ENCODE measurements around the gene ARL14. TPM values are rescaled to one million over a fixed set of nuclear protein-coding genes. Genes with fewer than 3 reads are reported as not detected.

ARL14 gene
- total and polyA plus RNA-seq, 2 donors (not counting 3 experiments of a cell fraction or from before 2014, with no cell fraction given) = not detected

DNA sequence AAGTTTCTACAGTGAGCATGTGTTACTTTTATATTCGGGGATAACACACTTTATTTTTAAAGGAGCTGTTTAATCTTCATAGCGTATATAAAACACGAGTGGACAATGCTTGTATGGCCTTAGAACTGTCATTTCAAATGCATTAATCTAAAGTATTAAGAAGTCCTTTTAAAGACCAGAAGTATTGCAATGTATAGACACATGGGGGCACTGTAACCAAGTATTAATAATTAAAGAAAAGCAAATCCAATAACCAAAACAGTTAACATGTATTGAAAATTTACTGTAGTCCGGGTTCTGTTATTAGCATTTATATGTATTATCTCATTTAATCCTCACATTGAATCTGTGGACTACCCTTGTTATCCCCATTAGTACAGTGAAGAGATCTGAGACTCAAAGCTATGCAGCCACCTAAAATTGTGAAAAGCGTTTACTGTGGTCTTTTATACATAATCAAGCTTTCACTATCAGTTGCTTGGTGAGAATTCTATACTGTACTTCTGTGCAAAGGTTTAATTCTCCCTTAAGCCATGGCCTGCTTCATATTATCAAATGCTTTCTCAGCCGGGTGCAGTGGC is 10.1 kb downstream of the ARL14 start:
- Histone ChIP-seq H3K9me3 (replicated peaks; ENCODE audit: control insufficient read depth, insufficient read depth, low read length) (no peaks in the 10 kb centered on the region), H3K4me1 (ENCODE audit: control insufficient read depth, extremely low read depth, insufficient read depth, low read length) (no peaks in the 10 kb centered on the region), H3K4me2 (ENCODE audit: insufficient read depth, low read length) (no peak overlapping the region), H3K36me3 (ENCODE audit: control insufficient read depth in 2 of 2, extremely low read depth in 1 of 2, insufficient read depth in 2 of 2, low read length in 2 of 2) (no peaks in the 10 kb centered on the region), H3K27ac (ENCODE audit: insufficient read depth, low read depth, low read length) (no peak overlapping the region), H3K27me3 (ENCODE audit: control insufficient read depth in 2 of 2, insufficient read depth in 2 of 2, low read length in 2 of 2) (no peaks in the 10 kb centered on the region), H4K20me1 (replicated peaks; ENCODE audit: control insufficient read depth, extremely low read depth, insufficient read depth, low read length) (no peaks in the 10 kb centered on the region), H2AFZ (ENCODE audit: low read depth, low read length) (no peak overlapping the region), H3K4me3 (replicated peaks in 1 of 3; ENCODE audit: insufficient read depth in 1 of 3, low read depth in 1 of 3, low read length in 3 of 3) (no peak overlapping the region), H3K9ac (replicated peaks; ENCODE audit: extremely low read depth, insufficient read depth, low read length) (no peak overlapping the region), H3K9me1 (replicated peaks; ENCODE audit: control insufficient read depth, extremely low read depth, insufficient read depth, low read length) (no peaks in the 10 kb centered on the region), H3K79me2 (ENCODE audit: control insufficient read depth, insufficient read depth, low read length) (no peaks in the 10 kb centered on the region)
- intact Hi-C loops (cut with micrococcal nuclease) = loop anchor here (1.0 to 5.0 kb wide), 2 partner anchors 255 to 735 kb away; no protein-coding TSS in a partner anchor
- peak; percentile 39 for DNase-seq (ENCODE audit: low read depth, low spot score)
- CTCF ChIA-PET = interaction anchor here (0.6 to 3.9 kb wide), 19 partner anchors 8 to 587 kb away, joined by 3 to 37 read pairs (median 4); no protein-coding TSS in a partner anchor
- TF ChIP-seq, protein P1, sequence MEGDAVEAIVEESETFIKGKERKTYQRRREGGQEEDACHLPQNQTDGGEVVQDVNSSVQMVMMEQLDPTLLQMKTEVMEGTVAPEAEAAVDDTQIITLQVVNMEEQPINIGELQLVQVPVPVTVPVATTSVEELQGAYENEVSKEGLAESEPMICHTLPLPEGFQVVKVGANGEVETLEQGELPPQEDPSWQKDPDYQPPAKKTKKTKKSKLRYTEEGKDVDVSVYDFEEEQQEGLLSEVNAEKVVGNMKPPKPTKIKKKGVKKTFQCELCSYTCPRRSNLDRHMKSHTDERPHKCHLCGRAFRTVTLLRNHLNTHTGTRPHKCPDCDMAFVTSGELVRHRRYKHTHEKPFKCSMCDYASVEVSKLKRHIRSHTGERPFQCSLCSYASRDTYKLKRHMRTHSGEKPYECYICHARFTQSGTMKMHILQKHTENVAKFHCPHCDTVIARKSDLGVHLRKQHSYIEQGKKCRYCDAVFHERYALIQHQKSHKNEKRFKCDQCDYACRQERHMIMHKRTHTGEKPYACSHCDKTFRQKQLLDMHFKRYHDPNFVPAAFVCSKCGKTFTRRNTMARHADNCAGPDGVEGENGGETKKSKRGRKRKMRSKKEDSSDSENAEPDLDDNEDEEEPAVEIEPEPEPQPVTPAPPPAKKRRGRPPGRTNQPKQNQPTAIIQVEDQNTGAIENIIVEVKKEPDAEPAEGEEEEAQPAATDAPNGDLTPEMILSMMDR (IDR thresholded peaks at IDR 0.05; ENCODE audit: extremely low read depth in 1 of 2, insufficient read depth in 1 of 2, low read depth in 1 of 2, low read length in 2 of 2) = peak; percentile 16 to 18
- TF ChIP-seq, protein P2, sequence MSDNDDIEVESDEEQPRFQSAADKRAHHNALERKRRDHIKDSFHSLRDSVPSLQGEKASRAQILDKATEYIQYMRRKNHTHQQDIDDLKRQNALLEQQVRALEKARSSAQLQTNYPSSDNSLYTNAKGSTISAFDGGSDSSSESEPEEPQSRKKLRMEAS (IDR thresholded peaks at IDR 0.05; ENCODE audit: insufficient read depth, insufficient read length) = no peak
- POLR2A ChIA-PET = no interaction called here
- no TSS peak for BruUV-seq (replicated peaks)
- FAIRE-seq = no peak
- dilution Hi-C loops (cut with MboI; ENCODE audit: extremely low pct_ligation_motif_present, low sequenced_read_pairs) = no loop called here

DNA sequence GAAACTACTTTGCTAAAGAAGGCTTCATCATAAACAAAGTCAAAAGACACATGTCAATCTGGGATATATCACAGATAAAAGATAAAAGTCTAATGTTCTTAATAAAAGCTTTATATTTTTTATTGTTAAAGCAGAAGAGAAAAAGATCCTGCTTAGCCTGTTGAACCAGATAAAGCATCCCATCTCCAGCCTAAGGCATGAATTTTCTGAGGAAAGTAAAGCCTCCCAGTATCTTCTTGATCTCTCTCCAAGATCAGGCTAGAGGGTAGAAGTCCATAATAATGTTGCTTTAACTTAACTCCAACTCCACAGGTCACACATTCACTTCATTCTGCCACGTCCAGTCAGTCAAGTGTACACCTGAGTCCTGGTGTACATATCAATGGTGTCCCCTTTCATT is 14.2 kb downstream of the ARL14 start:
- Histone ChIP-seq H4K20me1 (replicated peaks; ENCODE audit: control insufficient read depth, extremely low read depth, insufficient read depth, low read length) (no peaks in the 10 kb centered on the region), H3K4me1 (ENCODE audit: control insufficient read depth, extremely low read depth, insufficient read depth, low read length) (no peaks in the 10 kb centered on the region), H3K36me3 (ENCODE audit: control insufficient read depth in 2 of 2, extremely low read depth in 1 of 2, insufficient read depth in 2 of 2, low read length in 2 of 2) (no peaks in the 10 kb centered on the region), H3K9me3 (replicated peaks; ENCODE audit: control insufficient read depth, insufficient read depth, low read length) (no peaks in the 10 kb centered on the region), H3K9ac (replicated peaks; ENCODE audit: extremely low read depth, insufficient read depth, low read length) (no peak overlapping the region), H2AFZ (ENCODE audit: low read depth, low read length) (no peak overlapping the region), H3K27ac (ENCODE audit: insufficient read depth, low read depth, low read length) (no peak overlapping the region), H3K4me2 (ENCODE audit: insufficient read depth, low read length) (no peak overlapping the region), H3K4me3 (replicated peaks in 1 of 3; ENCODE audit: insufficient read depth in 1 of 3, low read depth in 1 of 3, low read length in 3 of 3) (no peak overlapping the region), H3K79me2 (ENCODE audit: control insufficient read depth, insufficient read depth, low read length) (no peaks in the 10 kb centered on the region), H3K9me1 (replicated peaks; ENCODE audit: control insufficient read depth, extremely low read depth, insufficient read depth, low read length) (no peaks in the 10 kb centered on the region), H3K27me3 (ENCODE audit: control insufficient read depth in 2 of 2, insufficient read depth in 2 of 2, low read length in 2 of 2) (no peaks in the 10 kb centered on the region)
- DNase-seq (ENCODE audit: low read depth, low spot score) (no peak), FAIRE-seq (no peak)
- intact Hi-C loops (cut with micrococcal nuclease) (no loop called here), dilution Hi-C loops (cut with MboI; ENCODE audit: extremely low pct_ligation_motif_present, low sequenced_read_pairs) (no loop called here)
- TF ChIP-seq, protein P1 (IDR thresholded peaks at IDR 0.05; ENCODE audit: extremely low read depth in 1 of 2, insufficient read depth in 1 of 2, low read depth in 1 of 2, low read length in 2 of 2) = no peak
- TF ChIP-seq FOS (IDR thresholded peaks at IDR 0.05; ENCODE audit: borderline replicate concordance, insufficient read depth, low read length) (no peak), EZH2 (IDR thresholded peaks at IDR 0.05; ENCODE audit: borderline replicate concordance, low read depth, low read length, severe bottlenecking) (no peak), GATA2 (IDR thresholded peaks at IDR 0.05; ENCODE audit: insufficient read depth, insufficient read length, low read depth, low read length) (no peak), JUN (IDR thresholded peaks at IDR 0.05; ENCODE audit: borderline replicate concordance, insufficient read depth, insufficient read length, low read depth) (no peak), MYC (IDR thresholded peaks at IDR 0.05; ENCODE audit: low read depth, low read length) (no peak), POLR2AphosphoS5 (IDR thresholded peaks at IDR 0.05; ENCODE audit: insufficient read depth, low read depth, low read length) (no peak), POLR2A (IDR thresholded peaks at IDR 0.05; ENCODE audit: low read depth, low read length) (no peak)
- TF ChIP-seq, protein P2 (IDR thresholded peaks at IDR 0.05; ENCODE audit: insufficient read depth, insufficient read length) = no peak
- ChIA-PET CTCF (interaction anchor here (0.7 to 1.1 kb wide), 4 partner anchors 13 to 24 kb away, joined by 3 to 5 read pairs (median 4); partner anchors contain the start of gene ARL14), POLR2A (interaction anchor here (0.6 kb wide), 1 partner anchor 169 kb away, joined by 3 read pairs; no protein-coding TSS in a partner anchor)
- no TSS peak for BruUV-seq (replicated peaks)
